CD4-positive, alpha-beta T cell treated with Interleukin-4 for 4 hours (primary cell): ENCODE results near the gene FDXR.
A peak's percentile ranks its signal among the peaks of the same experiment; 100 is the strongest.
"Not testable (repeated sequence)": the region's sequence is repeated elsewhere in the genome, so short reads cannot be mapped to it uniquely, and the experiment has no call there.

Experiments
- DNase-seq: peaks from one replicate; pipeline ENCODE4 v3.0.0-alpha.2; 2020

FDXR gene

DNA sequence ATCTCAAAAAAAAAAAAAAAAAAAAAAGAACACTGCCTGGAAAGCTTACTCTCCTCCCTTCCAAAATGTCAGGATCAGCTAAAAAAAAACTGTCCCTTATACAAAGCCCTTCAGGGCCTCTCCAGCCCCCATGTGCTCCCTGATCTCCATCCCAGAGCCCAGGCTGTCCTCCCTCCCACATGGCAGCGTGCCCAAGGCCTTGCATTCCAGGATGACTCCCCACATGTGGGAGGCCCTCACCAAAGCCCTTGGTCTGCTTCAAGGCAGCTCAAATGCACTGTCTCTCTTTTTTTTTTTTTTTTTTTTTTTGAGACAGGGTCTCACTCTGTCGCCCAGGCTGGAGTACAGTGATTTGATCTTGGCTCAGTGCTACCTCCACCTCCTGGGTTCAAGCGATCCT, 2.3 kb downstream of the FDXR start:
- no peak for DNase-seq

DNA sequence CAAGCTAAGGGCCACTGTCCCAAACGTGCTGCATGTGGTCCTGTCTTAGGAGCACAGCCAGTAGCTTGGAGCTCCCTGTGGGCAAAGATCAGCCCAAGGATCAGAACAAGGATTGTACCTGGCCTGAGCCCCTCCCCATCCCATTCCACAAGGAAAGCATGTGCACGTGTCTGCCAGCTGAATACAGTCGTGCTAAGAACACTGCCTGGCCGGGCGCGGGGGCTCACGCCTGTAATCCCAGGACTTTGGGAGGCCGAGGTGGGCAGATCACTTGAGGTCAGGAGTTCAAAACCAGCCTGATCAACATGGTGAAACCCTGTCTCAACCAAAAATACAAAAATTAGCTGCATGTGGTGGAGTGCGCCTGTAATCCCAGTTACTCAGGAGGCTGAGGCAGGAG, 2.8 kb downstream of the FDXR start:
- DNase-seq: not testable (repeated sequence)

DNA sequence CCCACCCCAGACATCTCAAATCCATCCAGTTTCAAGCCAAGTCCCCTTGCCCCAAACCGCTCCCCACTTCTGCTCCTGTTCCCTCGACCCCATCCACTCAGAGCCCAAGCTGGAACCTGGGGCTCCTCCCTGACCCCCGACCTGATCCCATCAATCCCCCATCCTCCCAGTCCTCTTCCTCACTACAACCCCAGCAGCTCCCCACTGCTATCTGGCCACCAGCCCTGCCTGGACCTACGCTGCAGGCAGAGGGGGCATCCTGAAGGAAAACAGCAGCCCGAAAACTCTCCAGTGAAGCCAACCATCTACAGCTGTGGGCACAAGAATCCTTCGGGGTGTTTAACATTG, 3.9 kb downstream of the FDXR start:
- no peak for DNase-seq

DNA sequence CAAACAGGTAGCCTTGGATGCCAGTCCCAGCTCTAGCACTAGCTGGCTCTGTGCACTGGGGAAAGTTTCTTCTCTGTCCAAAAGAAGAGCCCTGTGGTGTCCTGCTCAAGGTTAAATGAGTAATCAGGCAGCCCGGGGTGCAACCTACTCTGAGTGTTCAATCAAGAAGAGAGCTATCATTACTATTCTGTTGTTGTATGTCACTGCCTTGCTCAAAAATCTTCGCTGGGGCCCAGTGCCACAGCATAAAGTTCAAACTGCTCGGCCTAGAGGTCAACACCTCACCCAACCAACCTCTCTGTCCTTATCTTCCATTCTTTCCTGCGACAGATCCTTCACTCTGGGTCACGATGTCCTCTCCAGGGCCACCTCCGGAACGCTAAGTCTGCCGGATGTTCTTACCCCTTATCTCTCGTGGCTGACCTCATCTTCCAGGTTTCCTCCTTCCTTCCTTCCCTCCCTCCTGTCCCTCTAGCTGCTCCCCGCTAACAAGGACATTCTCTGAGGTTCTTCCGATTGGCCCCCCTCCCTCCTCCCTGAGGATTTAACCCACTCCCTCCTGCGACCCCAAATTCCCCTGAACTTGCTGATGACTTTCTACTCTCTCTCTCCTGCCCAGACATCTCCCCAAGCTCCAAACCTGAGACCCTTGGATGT, 4.4 kb downstream of the FDXR start:
- DNase-seq: no peak

DNA sequence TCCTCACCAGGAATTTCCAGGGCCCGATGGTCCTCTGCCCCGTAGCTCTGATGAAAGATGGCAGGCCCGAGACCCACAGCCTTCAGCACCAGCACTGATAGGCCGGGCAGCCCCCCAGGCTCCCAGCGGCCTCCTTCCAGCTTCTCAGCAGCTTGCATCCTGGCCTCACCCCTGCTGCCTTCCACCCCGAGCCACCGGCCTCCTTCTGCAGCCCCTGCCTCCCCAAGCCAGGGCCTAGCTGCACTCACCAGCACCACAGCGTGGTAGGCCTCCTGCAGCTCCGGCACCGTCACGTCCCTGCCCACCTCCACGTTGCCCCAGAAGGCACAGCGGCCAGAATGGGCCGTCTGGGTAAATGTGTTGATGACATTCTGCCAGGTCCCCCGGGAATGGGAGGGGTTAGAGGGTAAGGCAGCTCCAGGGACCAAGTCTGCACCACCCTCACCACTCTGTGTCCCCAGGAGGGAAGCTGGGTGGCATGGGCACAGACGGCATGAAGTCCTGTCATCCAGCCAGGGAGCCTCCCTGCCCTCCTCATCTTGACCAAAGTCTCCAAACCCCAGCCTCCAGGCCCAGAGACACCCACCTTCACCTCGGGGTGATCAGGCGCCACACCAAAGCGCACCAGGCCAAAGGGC, 6.5 kb downstream of the FDXR start:
- DNase-seq: no peak

DNA sequence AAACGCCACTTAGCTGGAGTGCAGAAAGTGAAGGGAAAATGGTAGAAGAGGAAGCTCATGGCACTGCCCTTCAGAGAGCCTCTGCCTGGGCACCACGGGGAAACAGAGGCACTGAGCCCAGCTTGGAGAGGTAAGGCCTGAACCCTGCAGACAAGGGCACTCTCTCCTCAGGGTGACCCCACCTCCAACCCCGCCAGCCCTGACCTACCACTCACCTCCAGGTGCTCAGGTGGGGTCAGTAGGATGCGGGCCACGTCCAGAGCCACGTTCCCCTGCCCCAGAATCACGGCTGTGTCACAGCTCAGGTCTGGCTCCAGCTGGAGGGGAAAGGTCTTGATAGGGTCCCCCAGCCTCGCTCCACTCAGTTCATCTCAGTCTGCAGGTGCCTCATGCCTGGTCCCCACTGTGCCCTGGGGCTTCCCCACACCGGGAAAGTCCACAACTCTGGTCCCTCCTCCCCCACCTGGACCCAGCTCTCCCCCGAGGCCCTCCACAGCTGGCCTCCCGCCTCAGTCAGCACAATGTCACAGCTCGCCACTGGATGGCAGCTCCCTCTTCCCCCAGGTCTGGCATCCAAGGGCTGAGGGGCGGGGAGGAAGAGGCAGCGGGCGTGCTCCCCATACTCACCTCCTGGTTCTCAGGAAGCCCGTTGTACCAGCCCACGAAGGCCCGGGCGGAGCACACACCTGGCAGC, 7.1 kb downstream of the FDXR start:
- DNase-seq: no peak

DNA sequence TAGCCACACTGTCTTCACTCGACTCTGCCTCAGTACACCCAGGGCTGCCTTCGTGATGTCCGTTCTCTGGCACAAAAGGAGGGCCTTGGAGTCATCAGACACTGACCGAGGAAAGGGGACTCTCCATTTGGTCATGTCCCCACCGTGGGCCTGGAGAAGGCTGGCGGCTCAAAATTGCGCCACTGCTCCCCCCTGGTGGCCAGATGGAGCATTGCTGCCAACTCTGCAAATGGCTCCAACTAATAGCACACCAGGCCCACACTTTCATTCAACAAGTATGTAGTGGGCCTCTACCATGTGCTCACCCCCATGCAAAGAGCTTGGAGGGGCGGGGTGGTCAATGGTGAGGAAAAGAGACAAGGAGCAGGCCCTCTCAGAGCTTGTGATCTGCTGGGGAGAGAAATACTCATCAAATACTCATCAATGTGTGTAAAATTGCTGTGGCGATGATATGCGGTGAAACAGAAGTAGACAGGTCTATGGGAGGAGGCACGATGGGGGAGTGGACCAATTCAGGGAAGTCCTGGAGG, 7.9 kb downstream of the FDXR start:
- peak; percentile 70 for DNase-seq

DNA sequence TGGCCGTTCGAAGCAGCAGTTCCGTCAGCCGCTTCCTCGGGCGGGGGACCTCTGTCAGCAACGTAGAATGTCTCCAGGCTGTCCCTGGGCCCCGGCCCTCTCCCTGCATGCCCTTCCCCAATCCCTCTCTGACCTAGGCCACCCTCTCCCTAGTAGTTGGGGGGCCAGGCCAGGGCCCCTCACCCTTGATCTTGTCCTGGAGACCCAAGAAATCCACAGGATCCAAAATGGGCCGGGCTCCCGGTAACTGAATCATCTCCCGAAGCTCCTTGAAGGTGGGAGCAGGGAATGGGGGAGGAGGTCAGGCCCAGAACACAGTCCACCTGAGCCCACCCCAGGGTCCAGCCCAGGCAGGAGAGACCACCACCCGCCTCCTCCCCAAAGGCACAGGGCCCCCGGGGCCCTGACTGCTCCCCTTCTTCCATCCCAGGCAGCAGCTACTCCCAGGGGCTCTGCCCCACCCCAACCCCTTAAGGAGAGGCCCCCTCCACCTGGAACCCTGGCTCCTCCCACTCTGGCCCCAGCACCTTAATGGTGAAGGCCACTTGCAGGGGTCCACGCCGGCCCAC, 8.4 kb downstream of the FDXR start:
- no peak for DNase-seq

DNA sequence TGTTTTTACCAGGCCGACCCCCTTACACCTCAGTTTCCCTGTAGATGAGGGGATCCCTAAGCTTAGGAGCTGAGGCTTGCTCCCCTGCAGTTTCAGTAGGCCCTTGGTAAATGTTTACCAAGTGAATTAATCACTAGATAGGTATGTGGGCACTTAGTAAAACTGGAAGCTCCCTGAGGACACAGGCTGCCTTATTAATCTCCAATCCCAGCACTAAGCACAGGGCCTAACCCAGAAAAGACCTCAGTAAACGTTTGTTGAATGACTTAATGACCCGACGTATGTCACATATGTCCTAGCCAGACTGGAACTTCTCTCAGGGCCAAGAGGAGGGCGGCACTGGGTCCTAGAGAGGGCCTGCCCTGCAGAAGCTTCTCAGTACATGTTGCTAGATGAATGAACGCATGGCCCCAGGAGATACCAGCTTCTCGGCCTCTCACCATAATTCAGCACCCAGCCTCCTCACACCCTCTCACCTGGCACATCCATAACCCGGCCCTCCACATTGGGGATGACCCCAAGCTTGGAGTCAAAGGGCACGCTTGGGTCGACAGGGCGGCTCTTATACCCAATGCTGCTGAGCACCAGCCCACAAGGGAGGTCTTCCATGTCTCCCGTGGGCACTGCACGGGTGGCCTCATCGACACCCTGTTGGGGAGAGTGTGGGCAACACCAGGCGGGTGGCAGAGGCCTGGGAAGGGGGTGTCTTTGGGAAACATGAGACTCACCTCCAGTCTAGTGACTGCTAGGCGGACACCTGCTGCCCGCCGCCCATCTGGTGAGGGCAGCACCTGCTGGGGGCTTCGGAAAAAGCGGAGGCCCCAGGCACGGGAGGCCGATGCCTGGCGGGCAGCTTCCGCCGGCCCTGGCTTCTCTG, 9.1 kb downstream of the FDXR start:
- no peak for DNase-seq

DNA sequence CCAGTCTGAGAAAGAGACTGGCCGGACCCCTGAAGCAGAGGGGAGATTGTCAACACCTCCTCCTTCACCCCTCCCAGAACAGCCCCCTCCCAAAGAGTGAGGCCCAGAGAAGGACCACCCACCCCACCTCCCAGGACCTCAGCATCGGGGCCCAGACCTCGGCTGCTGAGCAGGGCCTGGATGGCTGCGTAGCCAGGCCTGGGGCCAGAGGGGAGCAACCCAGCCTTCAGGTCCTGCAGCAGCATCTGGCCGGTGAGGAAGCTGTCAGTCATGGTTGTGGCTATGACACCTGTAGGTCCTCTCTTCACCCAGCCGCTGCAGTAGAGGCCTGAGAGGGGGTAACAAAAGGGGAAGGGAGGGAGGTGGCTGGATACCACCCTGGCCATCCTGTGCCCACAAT, 9.9 kb downstream of the FDXR start:
- no peak for DNase-seq

DNA sequence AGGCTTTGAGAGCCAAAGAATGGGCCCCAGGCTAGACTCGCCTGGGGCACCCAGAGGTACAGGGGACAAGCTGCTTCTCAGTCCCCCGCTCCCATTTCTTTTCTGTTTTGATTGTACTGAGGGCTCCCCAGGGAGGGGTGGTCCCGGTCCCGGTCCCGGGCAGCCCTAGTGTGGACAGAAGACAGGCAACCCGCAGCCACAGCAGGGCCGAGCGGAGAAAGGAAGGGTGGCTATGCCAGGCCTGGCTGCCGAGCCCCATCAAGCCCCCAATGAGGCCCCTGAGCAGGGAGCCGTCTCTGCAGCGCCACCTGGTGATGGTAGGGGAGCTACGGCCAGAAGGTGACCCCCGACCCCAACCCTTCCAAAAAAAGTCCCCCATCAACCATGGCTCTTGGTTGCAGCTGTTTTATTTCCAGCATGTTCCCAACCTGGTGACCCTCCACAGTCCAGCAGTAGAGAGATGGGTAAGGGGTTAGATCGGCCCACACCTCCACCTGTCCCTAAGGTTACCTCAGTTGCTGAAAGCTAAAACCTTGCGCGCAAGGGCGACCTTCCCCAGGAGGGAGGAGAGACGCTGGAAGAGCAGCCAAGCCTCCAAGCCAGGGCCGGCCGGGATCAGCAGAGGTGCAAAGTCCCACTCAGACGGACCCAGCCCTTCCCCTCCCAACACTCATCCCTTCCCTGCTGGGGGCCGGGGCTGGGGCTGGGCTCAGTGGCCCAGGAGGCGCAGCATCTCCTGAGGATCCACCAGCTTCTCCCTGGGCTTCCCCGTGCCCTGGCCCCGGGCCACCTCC, 10.5 kb downstream of the FDXR start:
- DNase-seq: peak; percentile 54

DNA sequence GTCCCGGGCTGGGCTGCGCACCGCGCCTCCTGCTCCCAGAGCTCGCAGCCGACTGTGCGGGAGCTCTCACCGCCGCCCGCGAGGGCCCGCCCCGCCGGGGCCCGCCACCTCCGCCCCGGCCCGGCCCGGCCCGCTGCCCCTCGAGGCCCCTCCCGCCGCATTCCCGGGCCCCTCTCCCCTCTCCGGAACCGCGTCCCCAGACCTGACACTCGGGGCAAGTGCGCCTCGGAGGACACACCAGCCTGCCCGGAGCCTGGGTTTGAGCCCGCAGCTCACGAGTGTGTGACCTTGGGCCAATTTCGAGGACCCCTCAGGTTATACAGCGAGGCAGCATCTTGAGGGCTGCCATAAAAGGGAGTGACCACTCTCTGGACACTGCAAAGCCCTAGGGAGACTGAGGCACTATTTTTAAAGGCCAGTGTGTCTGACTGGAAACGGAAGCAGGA, 11.1 kb downstream of the FDXR start:
- no peak for DNase-seq

DNA sequence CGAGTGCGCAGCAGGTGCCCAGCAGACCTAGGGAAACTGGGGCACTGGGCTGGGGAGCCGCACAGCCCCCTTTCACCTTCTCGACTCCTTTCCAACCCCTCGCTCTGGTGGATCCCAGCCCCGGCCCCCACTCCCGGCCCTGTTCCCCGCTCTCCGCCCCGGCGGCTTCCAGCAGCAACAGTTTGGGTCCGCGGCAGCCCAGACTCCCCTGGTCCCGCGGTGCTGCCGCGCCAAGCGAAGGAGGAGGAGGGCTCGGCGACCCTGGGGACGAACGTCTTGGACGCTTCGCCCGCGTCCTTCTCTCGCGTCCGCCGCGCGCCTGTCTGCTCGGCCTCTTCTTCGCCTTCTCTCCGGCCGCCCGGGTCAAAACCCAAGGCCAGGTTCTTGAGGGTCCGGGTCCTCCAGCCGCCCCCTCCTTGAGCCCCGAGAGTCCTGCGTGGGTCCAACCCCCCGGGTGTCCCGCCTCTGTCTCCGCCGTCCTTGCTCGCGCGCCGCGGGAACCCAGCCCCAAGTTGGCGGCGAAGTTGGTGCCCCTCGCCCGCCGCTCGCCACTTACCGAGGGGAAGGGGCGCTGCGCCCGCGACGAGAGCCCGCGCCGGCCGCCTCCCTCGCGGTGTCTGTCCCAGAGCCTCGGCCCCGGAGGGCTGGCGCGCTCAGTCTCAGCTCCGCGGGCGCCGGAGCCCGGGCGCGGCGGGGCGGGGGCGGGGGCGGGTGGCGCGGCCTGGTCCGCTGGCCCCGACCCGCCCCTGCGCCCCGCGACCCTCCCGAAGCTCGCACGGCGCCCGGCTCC, 11.7 kb downstream of the FDXR start:
- no peak for DNase-seq

DNA sequence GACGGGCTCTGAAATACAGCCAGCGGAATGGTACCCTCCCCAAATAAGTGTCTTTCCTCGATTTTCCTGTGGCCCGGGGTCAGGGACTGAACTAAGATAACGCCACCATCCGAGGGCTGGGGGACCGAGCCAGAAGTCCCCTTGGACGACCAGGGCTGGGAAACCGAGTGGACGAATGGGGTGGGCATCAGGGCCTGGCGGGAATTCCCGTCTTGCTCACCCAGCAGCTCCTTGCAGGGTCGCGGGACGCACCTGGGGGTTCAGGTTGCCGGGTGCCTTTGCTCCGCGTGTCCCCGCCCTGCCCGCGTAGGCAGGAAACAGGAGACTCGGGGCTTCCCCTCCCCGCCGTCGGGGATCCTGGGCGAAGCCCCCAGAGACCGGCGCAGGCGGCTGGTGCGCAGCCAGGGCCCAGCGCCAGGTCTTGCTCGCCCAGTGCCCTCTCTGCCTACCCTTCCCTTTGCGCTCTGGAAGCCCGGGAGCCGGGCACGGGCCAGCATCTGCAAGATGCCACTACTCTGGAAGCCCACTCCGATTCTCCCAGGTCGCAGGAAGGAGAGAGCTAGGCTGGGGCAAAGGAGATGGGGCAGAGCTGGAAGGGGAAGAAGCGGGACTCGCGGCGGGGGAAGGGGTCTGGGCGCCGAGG, 12.4 kb downstream of the FDXR start:
- DNase-seq: no peak

DNA sequence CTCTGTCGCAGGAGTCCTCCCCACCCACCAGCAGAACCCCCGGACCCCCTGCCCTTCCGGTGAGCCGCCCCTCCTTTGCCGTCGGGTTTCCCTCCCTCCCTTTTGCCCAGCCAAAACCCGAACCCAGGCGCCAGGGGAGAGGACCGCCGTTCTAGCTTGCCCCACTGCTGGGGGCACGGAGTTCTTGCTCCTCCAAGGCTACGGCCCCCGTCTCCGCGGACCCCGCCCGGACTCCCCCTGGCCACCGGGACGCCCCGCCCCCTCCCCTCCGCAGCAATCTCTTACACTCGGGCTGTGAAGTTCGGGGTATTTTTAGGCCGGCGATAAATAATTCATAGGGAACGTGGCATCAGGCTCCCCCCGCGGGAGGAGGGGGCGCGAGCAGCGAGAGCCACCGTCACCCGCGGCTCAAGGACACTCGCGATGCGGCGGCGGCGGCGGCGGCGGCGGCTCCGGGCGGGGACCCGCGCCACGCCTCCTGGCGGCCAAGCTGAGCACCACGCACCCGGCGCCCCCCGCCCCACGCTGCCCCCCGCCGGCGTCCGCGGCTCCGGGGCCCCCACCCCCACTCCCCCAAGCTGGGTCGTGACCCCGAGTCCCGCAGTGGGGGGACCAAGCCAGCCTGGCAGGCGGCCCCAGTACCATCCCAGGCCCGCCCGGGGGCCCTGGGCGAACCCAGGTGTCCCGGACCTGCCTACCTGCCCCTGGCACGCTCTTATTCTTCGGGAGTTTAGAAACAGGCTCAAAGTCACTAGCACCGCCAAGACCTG, 13.2 kb downstream of the FDXR start, which contains the start of gene GRIN2C:
TSS of gene GRIN2C (minus strand) at position 427 of the 770 bp plus-strand sequence. CDS start 4,793 bp downstream, outside the sequence.
- no peak for DNase-seq

DNA sequence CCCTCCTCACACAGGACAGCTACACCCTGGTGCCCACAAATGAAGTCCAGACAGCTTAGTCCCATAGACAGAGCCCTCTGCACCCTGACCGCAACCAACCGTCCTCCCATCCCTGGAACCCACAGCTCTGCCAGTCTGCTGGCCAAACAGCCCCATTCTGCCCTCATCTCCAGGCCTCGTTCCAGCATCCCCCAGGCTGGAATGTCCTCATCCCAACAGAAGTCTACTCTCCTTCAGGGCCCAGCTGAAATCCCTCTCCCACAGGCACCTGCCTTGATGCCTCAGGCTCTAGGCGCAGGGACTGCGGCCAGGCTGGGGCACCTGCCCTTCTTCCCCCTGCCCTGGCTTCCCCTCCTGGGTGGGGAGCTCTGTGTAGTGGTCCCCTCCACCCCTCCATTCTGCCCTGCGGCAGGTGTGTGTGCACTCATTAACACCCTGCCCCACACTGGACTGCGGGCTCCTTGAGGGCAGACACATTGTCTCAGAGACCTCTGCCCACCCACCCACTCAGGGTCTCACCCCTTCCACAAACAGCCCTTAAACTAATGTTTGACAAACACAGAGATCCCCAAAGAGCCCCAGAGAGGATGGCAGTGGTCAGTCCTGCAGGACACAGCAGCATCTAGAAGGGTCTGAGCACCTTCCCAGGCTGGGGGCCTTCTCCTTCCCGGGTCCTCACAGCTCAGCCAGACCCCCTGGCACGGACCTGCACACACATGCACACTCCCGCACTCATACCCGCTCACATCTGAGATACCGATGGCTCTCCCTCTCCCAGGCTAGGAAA, 13.9 kb downstream of the FDXR start:
- DNase-seq: no peak

DNA sequence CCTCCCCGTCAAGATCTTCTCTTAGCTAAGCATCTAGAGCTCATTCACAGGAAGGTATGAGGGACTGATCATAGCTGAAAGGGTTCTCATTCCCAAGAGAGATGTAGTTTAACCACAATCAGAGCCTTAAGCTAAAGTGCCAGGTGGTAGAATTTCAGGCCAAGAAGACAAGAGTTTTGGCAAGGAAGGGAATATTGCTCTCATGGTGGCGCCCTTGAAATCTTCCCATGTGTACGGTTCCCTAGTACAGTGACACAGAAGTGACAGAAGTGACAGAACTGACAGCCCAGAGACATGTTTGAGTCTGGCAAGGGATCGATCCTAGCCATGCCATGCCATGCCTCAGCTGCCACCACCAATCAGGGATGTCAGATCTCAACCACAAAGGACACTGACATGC, 15.6 kb downstream of the FDXR start:
- no peak for DNase-seq

DNA sequence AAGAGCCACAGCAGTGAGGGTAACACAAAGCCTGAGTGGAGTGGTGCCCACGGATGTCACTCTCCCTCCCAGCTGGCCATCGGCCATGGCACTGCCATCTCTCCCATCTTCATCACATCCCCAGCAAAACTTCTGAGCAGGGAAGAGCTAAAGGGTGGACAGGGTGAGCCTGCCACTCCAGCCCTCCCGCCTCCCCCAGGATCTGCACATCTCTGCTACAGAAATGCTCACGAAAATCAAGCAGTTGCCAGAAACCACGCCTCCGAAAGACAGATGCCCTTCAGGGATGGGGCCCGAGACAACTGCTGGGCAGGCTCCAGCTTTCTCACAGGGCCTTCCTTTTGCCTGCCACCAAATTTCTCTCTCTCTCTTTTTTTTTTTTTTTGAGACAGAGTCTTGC, 16.7 kb downstream of the FDXR start:
- no peak for DNase-seq

DNA sequence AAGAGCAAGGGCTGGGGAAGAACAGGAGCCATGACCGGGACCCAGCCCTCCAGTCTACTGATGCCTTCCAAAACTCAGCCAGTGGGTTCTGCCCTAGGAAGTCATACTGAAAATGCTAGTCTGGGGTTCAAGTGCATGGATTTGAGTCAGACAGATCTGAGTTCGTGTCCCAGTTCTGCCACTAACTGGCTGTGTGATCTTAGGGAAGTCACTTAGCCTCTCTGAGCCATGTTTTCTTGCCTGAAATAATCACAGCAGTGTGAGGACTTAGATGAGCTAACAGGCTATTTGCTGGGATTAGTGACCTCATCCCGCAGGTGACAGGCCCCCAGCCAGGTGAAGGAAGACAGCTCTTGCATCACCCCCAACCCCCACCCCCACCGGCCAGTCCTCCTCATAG, 17.5 kb downstream of the FDXR start:
- no peak for DNase-seq
